Measurements from ENCODE around the gene LRRC23. TPM values are rescaled to one million over a fixed set of nuclear protein-coding genes. Genes with fewer than 3 reads are reported as not detected.

LRRC23 gene
- total and polyA plus RNA-seq, 9 of the 15 experiments (the other 6 are each of a cell fraction or from before 2014, with no cell fraction given), result 2.2 to 7.0 (median 3.0) TPM

GRCh38 chr12:6890789-6891645 lies 13.6 kb upstream of the LRRC23 start (continued):
- TF ChIP-seq NFIX (CRISPR knock-in tag; IDR thresholded peaks at IDR 0.05; ENCODE audit: low read depth) (no peak), USF2 (CRISPR knock-in tag; IDR thresholded peaks at IDR 0.05) (peak; percentile 93), SRSF7 (optimal IDR thresholded peaks at IDR 0.05; ENCODE audit: low read depth, low read length) (no peak), ARID3A (IDR thresholded peaks at IDR 0.05; ENCODE audit: borderline replicate concordance, low read depth, low read length) (no peak), CTCF (IDR thresholded peaks at IDR 0.05 in 2 of 3, conservative IDR thresholded peaks at IDR 0.05 in 1 of 3; ENCODE audit: insufficient read depth in 2 of 3, low read depth in 1 of 3, low read length in 3 of 3) (peak; percentile 78 to 95 (median 88)), HMGXB4 (CRISPR knock-in tag; IDR thresholded peaks at IDR 0.05) (no peak; the same call in 1 of the 2 replicates), MCM3 (IDR thresholded peaks at IDR 0.05) (no peak), PML (IDR thresholded peaks at IDR 0.05; ENCODE audit: low read length) (peak; percentile 24; the same call in 1 of the 2 replicates), PURB (CRISPR knock-in tag; IDR thresholded peaks at IDR 0.05; ENCODE audit: low read depth) (no peak), SRSF9 (IDR thresholded peaks at IDR 0.05; ENCODE audit: borderline replicate concordance, low read depth, low read length) (no peak), ZNF551 (CRISPR knock-in tag; IDR thresholded peaks at IDR 0.05) (no peak)
- TF ChIP-seq, protein P1, sequence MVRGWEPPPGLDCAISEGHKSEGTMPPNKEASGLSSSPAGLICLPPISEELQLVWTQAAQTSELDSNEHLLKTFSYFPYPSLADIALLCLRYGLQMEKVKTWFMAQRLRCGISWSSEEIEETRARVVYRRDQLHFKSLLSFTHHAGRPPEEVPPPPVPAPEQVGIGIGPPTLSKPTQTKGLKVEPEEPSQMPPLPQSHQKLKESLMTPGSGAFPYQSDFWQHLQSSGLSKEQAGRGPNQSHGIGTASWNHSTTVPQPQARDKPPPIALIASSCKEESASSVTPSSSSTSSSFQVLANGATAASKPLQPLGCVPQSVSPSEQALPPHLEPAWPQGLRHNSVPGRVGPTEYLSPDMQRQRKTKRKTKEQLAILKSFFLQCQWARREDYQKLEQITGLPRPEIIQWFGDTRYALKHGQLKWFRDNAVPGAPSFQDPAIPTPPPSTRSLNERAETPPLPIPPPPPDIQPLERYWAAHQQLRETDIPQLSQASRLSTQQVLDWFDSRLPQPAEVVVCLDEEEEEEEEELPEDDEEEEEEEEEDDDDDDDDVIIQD (CRISPR knock-in tag; IDR thresholded peaks at IDR 0.05), result no peak
- TF ChIP-seq, protein P2, sequence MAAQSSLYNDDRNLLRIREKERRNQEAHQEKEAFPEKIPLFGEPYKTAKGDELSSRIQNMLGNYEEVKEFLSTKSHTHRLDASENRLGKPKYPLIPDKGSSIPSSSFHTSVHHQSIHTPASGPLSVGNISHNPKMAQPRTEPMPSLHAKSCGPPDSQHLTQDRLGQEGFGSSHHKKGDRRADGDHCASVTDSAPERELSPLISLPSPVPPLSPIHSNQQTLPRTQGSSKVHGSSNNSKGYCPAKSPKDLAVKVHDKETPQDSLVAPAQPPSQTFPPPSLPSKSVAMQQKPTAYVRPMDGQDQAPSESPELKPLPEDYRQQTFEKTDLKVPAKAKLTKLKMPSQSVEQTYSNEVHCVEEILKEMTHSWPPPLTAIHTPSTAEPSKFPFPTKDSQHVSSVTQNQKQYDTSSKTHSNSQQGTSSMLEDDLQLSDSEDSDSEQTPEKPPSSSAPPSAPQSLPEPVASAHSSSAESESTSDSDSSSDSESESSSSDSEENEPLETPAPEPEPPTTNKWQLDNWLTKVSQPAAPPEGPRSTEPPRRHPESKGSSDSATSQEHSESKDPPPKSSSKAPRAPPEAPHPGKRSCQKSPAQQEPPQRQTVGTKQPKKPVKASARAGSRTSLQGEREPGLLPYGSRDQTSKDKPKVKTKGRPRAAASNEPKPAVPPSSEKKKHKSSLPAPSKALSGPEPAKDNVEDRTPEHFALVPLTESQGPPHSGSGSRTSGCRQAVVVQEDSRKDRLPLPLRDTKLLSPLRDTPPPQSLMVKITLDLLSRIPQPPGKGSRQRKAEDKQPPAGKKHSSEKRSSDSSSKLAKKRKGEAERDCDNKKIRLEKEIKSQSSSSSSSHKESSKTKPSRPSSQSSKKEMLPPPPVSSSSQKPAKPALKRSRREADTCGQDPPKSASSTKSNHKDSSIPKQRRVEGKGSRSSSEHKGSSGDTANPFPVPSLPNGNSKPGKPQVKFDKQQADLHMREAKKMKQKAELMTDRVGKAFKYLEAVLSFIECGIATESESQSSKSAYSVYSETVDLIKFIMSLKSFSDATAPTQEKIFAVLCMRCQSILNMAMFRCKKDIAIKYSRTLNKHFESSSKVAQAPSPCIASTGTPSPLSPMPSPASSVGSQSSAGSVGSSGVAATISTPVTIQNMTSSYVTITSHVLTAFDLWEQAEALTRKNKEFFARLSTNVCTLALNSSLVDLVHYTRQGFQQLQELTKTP (IDR thresholded peaks at IDR 0.05; ENCODE audit: low read depth in 1 of 2, partially characterized antibody in 2 of 2), result peak in 1 of 2 experiments; percentile 24
